ENCODE measurements around the gene UIMC1. TPM values are rescaled to one million over a fixed set of nuclear protein-coding genes. Genes with fewer than 3 reads are reported as not detected.

UIMC1 gene
- total and polyA plus RNA-seq, 2 of the 13 experiments (the other 11 are each of a cell fraction or from before 2014, with no cell fraction given), result 18.9 to 32.7 TPM

DNA sequence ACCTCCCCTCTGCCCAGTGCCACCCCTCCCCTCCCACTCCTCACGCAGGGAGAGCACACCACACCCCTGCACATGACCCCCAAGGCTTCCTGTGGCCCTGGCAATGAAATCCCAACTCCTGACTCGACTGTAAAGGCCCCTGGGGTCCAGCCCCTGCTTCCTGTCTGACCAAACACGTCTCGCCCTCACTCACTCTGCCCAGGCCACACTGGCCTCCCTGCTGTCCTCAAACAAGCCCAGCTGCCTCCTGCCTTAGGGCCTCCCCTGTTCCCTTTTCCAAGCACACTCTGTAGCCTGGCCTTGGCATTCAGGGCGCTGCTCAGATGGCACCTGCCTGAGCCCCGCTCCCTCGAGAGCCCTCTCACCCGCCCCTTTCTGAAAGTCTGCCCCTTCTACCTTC, 149.8 kb downstream of the UIMC1 start:
- BruUV-seq (replicated peaks), result no TSS peak
- Histone ChIP-seq H3K9me3 (ENCODE audit: low read length) (no peaks in the 10 kb centered on the region), H3K36me3 (replicated peaks in 1 of 2; ENCODE audit: control insufficient read depth in 1 of 2, insufficient read depth in 2 of 2, low read length in 2 of 2) (no peaks in the 10 kb centered on the region), H4K20me1 (ENCODE audit: insufficient read depth, low read length) (no peaks in the 10 kb centered on the region), H3K27me3 (ENCODE audit: control insufficient read depth in 1 of 2, insufficient read depth in 2 of 2, low read length in 2 of 2) (peaks cover 21 to 85% of the 10 kb centered on the region in 2 experiments; a peak in 4 of 5 replicates), H3K79me2 (ENCODE audit: insufficient read depth, low read length) (no peaks in the 10 kb centered on the region), H3K4me1 (ENCODE audit: insufficient read depth, low read length) (no peaks in the 10 kb centered on the region), H3K4me3 (replicated peaks in 1 of 3; ENCODE audit: insufficient read depth in 1 of 3, low read depth in 2 of 3, low read length in 3 of 3) (no peak overlapping the region), H3K4me2 (ENCODE audit: low read depth, low read length) (no peak overlapping the region), H3K27ac (ENCODE audit: extremely low read length, insufficient read depth, low read length) (no peak overlapping the region), H3K9ac (ENCODE audit: insufficient read depth, low read depth, low read length) (no peak overlapping the region), H2AFZ (ENCODE audit: low read length) (no peak overlapping the region)
- WGBS (ENCODE audit: low lambda C conversion rate), result 6% methylated on average over 4 of the region's 8 CpGs
- ATAC-seq (no peak), DNase-seq (ENCODE audit: low spot score) (no peak), FAIRE-seq (no peak)
- no peak for TF ChIP-seq GZF1 (CRISPR knock-in tag; IDR thresholded peaks at IDR 0.05)
- TF ChIP-seq ZNF569 (CRISPR knock-in tag; IDR thresholded peaks at IDR 0.05; ENCODE audit: borderline replicate concordance), result no peak
- no peak for TF ChIP-seq NFKB2 (CRISPR knock-in tag; IDR thresholded peaks at IDR 0.05; ENCODE audit: borderline replicate concordance)
- TF ChIP-seq SP4 (CRISPR knock-in tag; IDR thresholded peaks at IDR 0.05), result no peak
- TF ChIP-seq GTF3A (CRISPR knock-in tag; conservative IDR thresholded peaks at IDR 0.05), result no peak
- TF ChIP-seq, protein P1, sequence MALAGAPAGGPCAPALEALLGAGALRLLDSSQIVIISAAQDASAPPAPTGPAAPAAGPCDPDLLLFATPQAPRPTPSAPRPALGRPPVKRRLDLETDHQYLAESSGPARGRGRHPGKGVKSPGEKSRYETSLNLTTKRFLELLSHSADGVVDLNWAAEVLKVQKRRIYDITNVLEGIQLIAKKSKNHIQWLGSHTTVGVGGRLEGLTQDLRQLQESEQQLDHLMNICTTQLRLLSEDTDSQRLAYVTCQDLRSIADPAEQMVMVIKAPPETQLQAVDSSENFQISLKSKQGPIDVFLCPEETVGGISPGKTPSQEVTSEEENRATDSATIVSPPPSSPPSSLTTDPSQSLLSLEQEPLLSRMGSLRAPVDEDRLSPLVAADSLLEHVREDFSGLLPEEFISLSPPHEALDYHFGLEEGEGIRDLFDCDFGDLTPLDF (CRISPR knock-in tag; IDR thresholded peaks at IDR 0.05), result no peak
- no peak for TF ChIP-seq ONECUT2 (CRISPR knock-in tag; IDR thresholded peaks at IDR 0.05)
- TF ChIP-seq, protein P2, sequence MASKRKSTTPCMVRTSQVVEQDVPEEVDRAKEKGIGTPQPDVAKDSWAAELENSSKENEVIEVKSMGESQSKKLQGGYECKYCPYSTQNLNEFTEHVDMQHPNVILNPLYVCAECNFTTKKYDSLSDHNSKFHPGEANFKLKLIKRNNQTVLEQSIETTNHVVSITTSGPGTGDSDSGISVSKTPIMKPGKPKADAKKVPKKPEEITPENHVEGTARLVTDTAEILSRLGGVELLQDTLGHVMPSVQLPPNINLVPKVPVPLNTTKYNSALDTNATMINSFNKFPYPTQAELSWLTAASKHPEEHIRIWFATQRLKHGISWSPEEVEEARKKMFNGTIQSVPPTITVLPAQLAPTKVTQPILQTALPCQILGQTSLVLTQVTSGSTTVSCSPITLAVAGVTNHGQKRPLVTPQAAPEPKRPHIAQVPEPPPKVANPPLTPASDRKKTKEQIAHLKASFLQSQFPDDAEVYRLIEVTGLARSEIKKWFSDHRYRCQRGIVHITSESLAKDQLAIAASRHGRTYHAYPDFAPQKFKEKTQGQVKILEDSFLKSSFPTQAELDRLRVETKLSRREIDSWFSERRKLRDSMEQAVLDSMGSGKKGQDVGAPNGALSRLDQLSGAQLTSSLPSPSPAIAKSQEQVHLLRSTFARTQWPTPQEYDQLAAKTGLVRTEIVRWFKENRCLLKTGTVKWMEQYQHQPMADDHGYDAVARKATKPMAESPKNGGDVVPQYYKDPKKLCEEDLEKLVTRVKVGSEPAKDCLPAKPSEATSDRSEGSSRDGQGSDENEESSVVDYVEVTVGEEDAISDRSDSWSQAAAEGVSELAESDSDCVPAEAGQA (IDR thresholded peaks at IDR 0.05; ENCODE audit: low read depth), result no peak
- TF ChIP-seq, protein P2 (CRISPR knock-in tag; IDR thresholded peaks at IDR 0.05; ENCODE audit: borderline replicate concordance), result no peak
- TF ChIP-seq, protein P3, sequence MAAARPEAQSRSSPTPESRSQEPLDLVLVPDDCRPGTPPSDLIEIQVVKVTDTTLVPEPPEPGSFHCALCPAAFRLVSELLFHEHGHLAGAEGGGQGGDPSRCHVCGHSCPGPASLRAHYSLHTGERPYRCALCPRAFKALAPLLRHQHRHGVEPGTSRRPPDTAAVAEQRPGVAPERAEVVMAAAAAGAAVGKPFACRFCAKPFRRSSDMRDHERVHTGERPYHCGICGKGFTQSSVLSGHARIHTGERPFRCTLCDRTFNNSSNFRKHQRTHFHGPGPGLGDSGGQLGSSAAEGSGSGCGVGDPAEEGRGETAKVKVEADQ (CRISPR knock-in tag; IDR thresholded peaks at IDR 0.05; ENCODE audit: borderline replicate concordance), result no peak
- TF ChIP-seq HDAC1 (CRISPR knock-in tag; IDR thresholded peaks at IDR 0.05), result no peak
- intact Hi-C loops (cut with micrococcal nuclease; ENCODE audit: unreplicated experiment), result no loop called here
- ChIA-PET POLR2A (no interaction called here), CTCF (ENCODE audit: low intra/inter-chr PET ratio, low total read pairs) (no interaction called here)
- in situ Hi-C loops (cut with HindIII; ENCODE audit: extremely low pct_ligation_motif_present, low pct_unique_long_range_greater_than_20kb), result no loop called here
